HG03064 (cell line): ENCODE measurements around the gene PDE4C.

ENCODE experiments used
- ATAC-seq: cut with Tn5 transposase; IDR thresholded peaks from one replicate; pipeline ENCODE4 v1.9.1; 2021; ENCODE audit warnings: low read depth; ENCODE audit not compliant: unreplicated experiment

Gene PDE4C

GRCh38 chr19:18254546-18255503 lies 28.6 kb upstream of the PDE4C start:
- no peak for ATAC-seq

DNA sequence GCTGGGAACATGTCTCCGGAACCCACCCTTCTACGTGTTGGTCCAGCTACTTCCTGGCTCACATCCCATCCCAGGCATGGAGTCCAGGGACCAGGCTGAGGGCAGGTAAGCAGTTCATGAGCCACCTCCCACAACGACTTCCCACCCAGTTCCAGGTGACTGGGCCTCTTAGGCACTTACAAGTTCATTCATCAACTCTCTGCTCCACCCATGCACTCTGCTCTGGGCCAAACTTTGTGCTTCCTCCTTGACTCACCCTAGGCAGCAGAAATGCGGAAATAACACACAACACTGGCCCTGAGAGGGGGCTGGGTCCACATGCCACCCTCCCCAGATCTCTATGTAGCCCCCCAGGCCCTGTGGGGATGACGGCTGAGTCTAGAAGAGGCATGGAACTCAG lies 27.5 kb upstream of the PDE4C start:
- ATAC-seq: no peak

- ATAC-seq: no peak
These were observed 26.9 kb upstream of the PDE4C start for GRCh38 chr19:18253130-18253529.

- ATAC-seq: no peak
These were observed 26.1 kb upstream of the PDE4C start for GRCh38 chr19:18252370-18252717.

DNA sequence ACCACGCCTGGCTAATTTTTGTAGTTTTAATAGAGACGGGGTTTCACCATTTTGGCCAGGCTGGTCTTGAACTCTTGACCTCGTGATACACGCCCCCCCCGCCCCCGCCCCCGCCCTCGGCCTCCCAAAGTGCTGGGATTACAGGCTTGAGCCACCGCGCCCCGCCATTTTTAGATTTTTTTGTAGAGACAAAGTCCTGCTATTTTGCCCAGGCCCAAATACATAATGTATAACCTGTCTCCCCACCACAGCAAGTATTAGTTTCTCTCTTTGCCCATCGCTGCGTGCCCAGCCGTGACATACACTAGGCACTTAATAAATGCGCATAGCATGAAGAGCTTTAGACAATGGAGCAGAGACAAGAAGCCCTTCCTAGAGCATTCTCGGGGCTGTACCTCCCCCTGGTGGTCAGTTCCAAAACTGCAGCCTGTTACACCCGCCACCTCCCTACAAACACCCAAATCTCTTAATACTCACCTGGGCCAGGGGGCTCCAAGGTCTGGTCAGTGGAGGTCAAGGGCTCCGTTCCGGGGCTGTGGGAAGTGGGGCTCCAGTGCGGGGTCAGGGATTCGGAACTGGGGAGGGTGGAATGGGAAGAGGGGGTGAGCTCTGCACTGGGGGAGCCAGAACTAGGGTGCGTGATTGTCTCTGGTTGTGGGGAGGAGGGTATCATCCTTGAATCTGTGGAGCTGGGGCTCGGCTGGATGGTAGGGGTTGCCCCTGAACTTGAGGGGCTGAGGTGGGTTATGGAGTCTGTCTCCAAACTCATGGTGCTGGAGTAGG lies 25.5 kb upstream of the PDE4C start:
- no peak for ATAC-seq

GRCh38 chr19:18249834-18250233 lies 23.6 kb upstream of the PDE4C start:
- no peak for ATAC-seq

DNA sequence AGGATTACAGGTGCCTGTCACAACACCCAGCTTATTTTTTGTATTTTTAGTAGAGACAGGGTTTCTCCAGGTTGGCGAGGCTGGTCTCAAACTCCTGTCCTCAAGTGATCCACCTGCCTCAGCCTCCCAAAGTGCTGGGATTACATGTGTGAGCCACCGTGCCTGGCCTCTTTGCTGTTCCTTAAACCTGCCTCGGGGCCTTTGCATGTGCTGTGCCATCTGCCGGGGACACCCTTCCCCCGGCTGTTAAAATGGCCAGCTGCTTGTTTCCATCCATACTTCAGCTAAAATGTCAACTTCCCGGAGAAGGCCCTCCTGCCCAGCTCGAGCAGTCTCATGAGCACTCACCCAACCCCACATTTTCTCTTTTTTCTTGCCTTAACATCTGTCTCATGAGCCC lies 19.1 kb upstream of the PDE4C start:
- no peak for ATAC-seq

DNA sequence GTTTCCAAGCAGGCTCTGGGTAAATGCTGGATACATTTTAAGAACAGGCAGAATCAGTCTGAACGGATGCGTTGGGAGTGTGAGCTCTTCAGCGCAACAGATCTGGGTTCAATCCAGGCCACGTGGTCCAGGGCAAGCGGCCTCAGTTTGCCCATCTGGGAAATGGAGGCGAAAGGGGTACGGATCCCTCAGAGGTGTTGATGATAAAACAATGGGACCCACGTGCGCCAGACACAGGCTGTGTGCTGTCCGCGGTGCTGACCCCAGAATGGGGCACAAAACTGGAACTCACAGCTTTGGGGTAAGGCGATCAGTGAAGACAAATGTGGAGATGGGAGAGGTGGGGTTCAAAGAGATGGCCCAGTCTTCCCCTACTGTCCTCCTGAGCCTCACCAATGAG lies 13.1 kb upstream of the PDE4C start:
- ATAC-seq: no peak

DNA sequence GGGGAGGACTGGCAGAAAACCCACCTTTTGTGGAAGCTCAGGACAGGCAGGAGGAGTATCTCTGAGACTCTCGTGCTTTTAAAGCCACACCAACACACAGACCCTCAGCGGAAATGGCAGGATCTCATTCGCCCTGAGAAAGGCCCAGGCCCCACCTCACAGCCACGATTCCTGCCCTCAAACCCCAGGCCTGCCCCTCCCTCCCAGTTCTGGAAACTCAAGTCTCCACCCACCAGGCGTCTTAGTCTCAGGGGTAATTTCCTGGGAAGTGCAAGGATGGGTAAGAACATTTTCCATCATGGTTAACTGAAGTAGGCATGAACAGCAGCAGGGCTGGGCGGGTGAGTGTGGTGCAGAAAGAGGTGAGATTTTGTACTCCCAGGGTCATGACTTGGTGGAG lies 8.0 kb upstream of the PDE4C start:
- no peak for ATAC-seq

- no peak for ATAC-seq
These were observed 7.1 kb upstream of the PDE4C start for GRCh38 chr19:18233224-18233825.

DNA sequence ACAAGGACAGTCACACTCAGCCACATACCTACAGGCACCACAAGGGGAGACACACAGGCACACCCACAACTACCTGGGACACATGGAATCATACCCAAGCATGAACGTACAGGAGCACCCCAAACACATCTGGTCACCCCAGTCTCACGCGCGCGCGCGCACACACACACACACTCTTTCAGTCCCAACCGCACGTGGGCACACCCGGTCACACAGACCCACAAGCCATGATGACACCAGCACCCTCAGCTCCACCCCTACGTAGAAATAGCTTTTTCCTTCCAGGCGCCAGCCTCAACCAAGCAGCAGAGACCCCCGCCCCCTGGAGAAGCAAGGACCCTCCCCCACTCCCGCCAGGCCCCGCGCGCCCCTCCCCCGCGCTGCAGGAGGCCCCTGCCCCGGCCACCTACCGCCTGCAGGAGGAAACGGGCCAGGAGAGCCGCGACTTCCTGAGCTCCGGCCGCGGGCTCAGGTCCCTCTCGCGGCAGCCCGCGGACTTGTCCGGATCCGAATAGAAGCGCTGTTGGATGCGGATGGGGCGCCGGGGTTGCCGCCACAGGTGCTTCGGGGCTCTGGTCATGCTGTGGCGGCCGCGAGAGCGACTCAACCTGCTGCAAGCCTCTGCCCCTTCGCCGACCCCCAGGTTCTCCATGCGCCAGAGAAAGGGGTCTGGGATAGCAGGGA lies 6.4 kb upstream of the PDE4C start:
- no peak for ATAC-seq

DNA sequence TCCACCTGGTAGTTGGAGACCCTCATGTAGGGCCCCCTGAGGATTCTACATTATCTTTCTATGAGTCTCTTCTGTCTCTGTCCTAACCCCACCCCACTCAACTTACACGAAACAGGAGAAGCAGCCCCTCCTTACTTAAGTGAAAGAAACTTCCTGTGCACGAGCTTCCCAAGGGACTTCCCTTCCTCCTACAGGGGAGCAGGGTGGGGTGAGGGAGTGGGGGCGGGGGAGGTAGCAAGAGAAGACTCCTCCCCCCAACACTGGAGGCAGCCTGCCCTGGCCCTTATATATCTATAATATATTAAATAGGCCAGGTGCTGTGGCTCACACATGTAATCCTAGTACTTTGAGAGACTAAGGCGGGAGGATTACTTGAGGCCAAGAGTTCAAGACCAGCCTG lies 5.5 kb upstream of the PDE4C start:
- no peak for ATAC-seq

DNA sequence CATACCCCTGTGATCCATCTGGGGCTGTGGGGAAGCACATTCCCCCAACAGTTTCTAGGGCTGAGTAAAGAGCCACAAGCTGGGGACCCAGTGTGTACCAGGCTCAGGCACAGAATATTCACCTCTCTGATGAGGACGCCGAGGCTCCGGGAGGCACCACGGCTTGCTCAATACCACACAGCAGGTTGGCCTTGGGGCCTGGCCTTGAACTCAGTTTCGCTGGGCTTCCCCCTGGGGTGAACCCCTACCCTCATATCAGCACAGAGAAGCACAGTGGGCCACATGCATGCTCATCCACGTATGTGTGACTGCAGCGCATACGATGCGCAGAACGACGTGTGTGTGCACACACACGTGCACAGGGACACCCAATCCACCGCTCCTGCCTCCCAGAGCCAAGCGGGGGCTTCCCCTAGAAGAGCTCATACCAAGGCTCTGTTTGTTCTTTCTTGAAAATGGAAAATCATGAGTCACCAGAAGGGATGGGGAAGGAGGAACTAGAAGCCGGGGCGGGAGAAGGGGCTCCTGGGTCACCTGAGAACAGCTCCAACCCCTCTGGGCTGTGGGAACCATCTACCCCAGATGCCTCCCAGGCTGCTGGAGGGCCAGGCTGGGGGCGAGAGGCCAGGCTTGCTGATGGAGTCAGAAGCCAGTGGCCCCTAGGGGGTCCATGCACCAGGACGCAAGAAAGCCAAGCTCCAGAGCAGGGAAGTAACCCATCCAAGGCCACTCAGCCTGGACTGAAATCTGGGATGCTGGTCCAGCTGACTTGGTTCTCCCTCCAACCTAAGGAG lies 4.9 kb upstream of the PDE4C start:
- ATAC-seq: no peak

DNA sequence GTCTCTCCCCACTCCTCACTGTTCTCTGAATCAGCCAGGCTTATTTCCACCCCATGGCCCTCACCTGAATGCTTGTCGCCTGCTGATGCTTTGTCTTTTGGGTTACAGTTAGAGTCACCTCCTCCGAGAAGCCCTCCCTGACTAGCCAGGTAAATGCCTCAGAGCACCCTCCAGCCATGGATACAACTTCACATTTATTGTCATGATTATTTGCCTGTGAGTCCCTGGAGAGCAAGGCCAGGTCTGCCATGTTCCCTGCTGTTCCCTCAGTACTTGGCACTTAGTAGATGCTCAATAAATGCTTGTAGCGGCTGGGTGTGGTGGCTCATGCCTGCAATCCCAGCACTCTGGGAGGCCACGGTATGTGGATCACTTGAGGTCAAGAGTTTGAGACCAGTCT lies 3.7 kb upstream of the PDE4C start:
- no peak for ATAC-seq

DNA sequence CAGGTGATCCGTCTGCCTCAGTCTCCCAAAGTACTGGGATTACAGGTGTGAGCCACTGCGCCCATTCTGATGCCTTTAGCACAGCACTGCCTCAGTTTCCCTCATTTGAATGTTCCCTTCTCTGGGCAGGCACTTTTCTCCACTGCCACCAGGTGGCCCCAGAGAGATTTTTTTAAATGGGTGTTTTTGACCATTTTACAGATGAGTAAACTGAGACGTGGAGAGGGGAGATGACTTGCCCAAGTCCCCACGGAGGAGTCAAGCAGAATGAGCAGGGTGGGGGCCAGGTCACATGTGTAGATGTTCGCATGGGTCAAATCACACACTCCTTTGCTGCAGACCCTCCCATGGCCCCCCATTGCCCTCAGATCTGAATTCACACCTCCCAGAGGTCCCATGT lies 3.2 kb upstream of the PDE4C start:
- no peak for ATAC-seq

DNA sequence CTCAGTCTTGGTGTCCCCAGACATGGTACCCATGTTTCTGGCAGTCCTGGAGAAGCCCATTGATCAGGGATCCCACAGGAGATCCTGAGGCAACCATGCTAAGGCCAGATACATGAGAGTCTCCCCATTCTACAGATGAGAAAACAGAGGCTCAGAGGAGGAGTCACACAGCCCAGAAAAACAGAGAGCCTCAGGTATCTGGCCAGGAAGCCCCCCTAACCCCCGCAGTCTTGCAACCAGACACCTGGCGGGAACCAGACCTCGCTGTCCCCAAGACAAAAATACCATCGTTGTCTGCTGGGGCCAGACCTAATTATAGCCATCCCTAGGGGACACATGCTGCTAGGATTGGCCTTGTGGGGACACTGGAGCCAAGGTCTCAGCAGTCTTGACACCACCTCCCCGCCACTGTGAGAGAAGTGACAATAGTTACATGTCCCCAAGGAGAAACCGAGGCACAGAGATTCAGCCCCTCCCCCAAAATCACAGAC lies 1.6 kb upstream of the PDE4C start:
- ATAC-seq: no peak

- no peak for ATAC-seq
These were observed 930 bp upstream of the PDE4C start for GRCh38 chr19:18226956-18227780.

DNA sequence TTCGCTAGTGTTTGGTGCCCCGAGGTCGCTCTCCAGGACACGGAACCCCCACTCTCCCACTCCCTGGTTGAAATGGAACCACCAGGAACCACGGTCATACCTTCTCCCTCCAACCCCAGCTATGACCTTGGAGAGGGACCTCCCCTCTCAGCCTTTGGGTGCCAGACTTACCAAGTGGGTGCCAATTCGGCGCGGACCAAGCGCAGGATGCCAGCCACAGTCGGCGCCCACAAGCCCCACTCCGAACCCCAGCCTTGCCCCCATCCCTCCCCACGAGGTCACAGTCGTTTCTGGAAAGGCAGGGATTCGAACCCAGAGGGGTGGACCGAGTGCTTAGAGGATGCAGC lies 910 bp downstream of the PDE4C start:
- no peak for ATAC-seq
